HepG2 (cell line): ENCODE results near the gene SDF2. TPM values are rescaled to one million over a fixed set of nuclear protein-coding genes. Genes with fewer than 3 reads are reported as not detected.
A peak's percentile ranks its signal among the peaks of the same experiment; 100 is the strongest.

ENCODE experiments used
- ATAC-seq: fragments of 200-7000 bp; cut with Tn5 transposase; 3 replicates; pipeline ENCODE4 v1.9.1; 2020; ENCODE audit warnings: mild to moderate bottlenecking, moderate library complexity
- BruUV-seq: library from RNA; stranded (reverse); fragments of 400-500 nt; replicated peaks from 2 replicates; lab custom pipeline; 2021; lab: Mats Ljungman, UMichigan
- CTCF ChIA-PET: fragments of 300-600 bp; formaldehyde crosslinking; extraction: SDS; loops from one replicate; lab custom pipeline; 2021; ENCODE audit warnings: low total read pairs, inconsistent platforms, low intra/inter-chr PET ratio; lab: Yijun Ruan, JAX
- POLR2A ChIA-PET: fragments of 350-600 bp; sonication (Branson Sonifier 250); formaldehyde crosslinking; loops from one replicate; lab custom pipeline; 2020; ENCODE audit warnings: antibody characterized with exemption, inconsistent platforms; lab: Yijun Ruan, JAX
- DNase-seq: peaks from one replicate; pipeline ENCODE4 v3.0.0-alpha.2; 2015; ENCODE audit warnings: low spot score
- FAIRE-seq: peaks from 3 replicates; lab custom pipeline; 2011; peaks lifted over from hg19 to GRCh38; lab: Jason Lieb, UNC
- H2AFZ ChIP-seq: one replicate; pipeline ENCODE4 v1.6.1; 2011; ENCODE audit warnings: low read length, inconsistent platforms
- H3K27ac ChIP-seq: fragments of 300-600 bp; 3 replicates; pipeline ENCODE4 v1.8.0; 2011; ENCODE audit warnings: mixed run types, mild to moderate bottlenecking, mixed read lengths, low read length, inconsistent platforms; ENCODE audit not compliant: insufficient read depth; ENCODE audit errors: extremely low read length
- H3K27me3 ChIP-seq, 2 experiments: fragments of 200-600 bp in 1 of 2; 2 replicates in 1 of 2; 3 replicates in 1 of 2; pipeline versions ENCODE4 v1.6.0 to v1.8.0; 2011; ENCODE audit warnings: low read length in 2 of 2, mild to moderate bottlenecking in 2 of 2, moderate library complexity in 2 of 2, inconsistent platforms in 1 of 2; ENCODE audit not compliant: insufficient read depth in 2 of 2, control insufficient read depth in 1 of 2
- H3K36me3 ChIP-seq, 2 experiments: fragments of 200-600 bp in 1 of 2; replicated peaks in 1 of 2; 2 replicates in 1 of 2; 3 replicates in 1 of 2; pipeline versions ENCODE4 v1.5.1 to v1.8.0; 2011; ENCODE audit warnings: low read length in 2 of 2, inconsistent platforms in 1 of 2; ENCODE audit not compliant: insufficient read depth in 2 of 2, control insufficient read depth in 1 of 2
- H3K4me1 ChIP-seq: 2 replicates; pipeline ENCODE4 v1.5.1; 2012; ENCODE audit warnings: low read length, inconsistent platforms; ENCODE audit not compliant: insufficient read depth
- H3K4me2 ChIP-seq: 2 replicates; pipeline ENCODE4 v1.6.0; 2011; ENCODE audit warnings: low read depth, low read length, inconsistent platforms
- H3K4me3 ChIP-seq, 3 experiments: fragments of 200-600 bp in 1 of 3; sonication (generic), shearing (Covaris generic) in 1 of 3; replicated peaks in 1 of 3; 2 replicates each; pipeline ENCODE4 v1.5.1; 2011 to 2016; ENCODE audit warnings: low read length in 3 of 3, inconsistent platforms in 2 of 3, low read depth in 2 of 3, mild to moderate bottlenecking in 2 of 3, control low read depth in 1 of 3, mixed read lengths in 1 of 3; ENCODE audit not compliant: insufficient read depth in 1 of 3
- H3K79me2 ChIP-seq: one replicate; pipeline ENCODE4 v1.6.1; 2011; ENCODE audit warnings: low read length, inconsistent platforms; ENCODE audit not compliant: insufficient read depth
- H3K9ac ChIP-seq: 2 replicates; pipeline ENCODE4 v1.6.0; 2011; ENCODE audit warnings: mild to moderate bottlenecking, low read depth, low read length, inconsistent platforms; ENCODE audit not compliant: insufficient read depth
- H3K9me3 ChIP-seq: 2 replicates; pipeline ENCODE4 v1.5.1; 2012; ENCODE audit warnings: mild to moderate bottlenecking, low read length
- H4K20me1 ChIP-seq: 2 replicates; pipeline ENCODE4 v1.6.0; 2011; ENCODE audit warnings: inconsistent platforms, mild to moderate bottlenecking, low read length, moderate library complexity; ENCODE audit not compliant: insufficient read depth
- ATF1 ChIP-seq: IDR thresholded peaks from 2 replicates; pipeline ENCODE4 v1.6.1; 2016; ENCODE audit warnings: mild to moderate bottlenecking, control low read depth
- ETV6 ChIP-seq: sonication (generic); formaldehyde crosslinking; conservative IDR thresholded peaks from 2 replicates; pipeline ENCODE4 v1.4.0; 2020; ENCODE audit warnings: missing genetic modification reagents
- TGIF2 ChIP-seq: IDR thresholded peaks from 2 replicates; pipeline ENCODE4 v1.6.1; 2016; ENCODE audit warnings: control low read depth, missing compliant biosample characterization
- ZFP90 ChIP-seq: sonication (generic); formaldehyde crosslinking; IDR thresholded peaks from 2 replicates; pipeline ENCODE4 v1.8.0; 2022; ENCODE audit warnings: missing genetic modification reagents, mild to moderate bottlenecking, inconsistent platforms, borderline replicate concordance
- ZNF12 ChIP-seq: sonication (generic); formaldehyde crosslinking; IDR thresholded peaks from 2 replicates; pipeline ENCODE4 v1.5.0; 2020; ENCODE audit warnings: missing genetic modification reagents
- ZNF180 ChIP-seq: sonication (generic); formaldehyde crosslinking; IDR thresholded peaks from 2 replicates; pipeline ENCODE4 v1.4.0; 2020; ENCODE audit warnings: low read depth, missing genetic modification reagents, borderline replicate concordance
- ZNF263 ChIP-seq: sonication (generic); formaldehyde crosslinking; IDR thresholded peaks from 2 replicates; pipeline ENCODE4 v1.4.0; 2020; ENCODE audit warnings: missing genetic modification reagents
- ZNF274 ChIP-seq: sonication (generic); formaldehyde crosslinking; IDR thresholded peaks from 2 replicates; pipeline ENCODE4 v1.5.1; 2020; ENCODE audit warnings: mild to moderate bottlenecking, missing genetic modification reagents
- ZNF724P ChIP-seq: sonication (generic); formaldehyde crosslinking; IDR thresholded peaks from 2 replicates; pipeline ENCODE4 v1.8.0; 2022; ENCODE audit warnings: missing genetic modification reagents, borderline replicate concordance
- WGBS: methylation state at CpG from one replicate; pipeline ENCODE4 v1.1.6; 2017; ENCODE audit warnings: low lambda C conversion rate; 5-methylcytosine and 5-hydroxymethylcytosine counted together
- in situ Hi-C: cut with HindIII; loops from 2 replicates; pipeline ENCODE4 v1.10.0; 2017; ENCODE audit warnings: low pct_unique_long_range_greater_than_20kb; ENCODE audit not compliant: extremely low pct_ligation_motif_present
- intact Hi-C: fragments of 100-400 bp; cut with micrococcal nuclease; formaldehyde crosslinking; loops from one replicate; pipeline ENCODE4 v1.10.0; 2022; ENCODE audit not compliant: unreplicated experiment
- polyA plus RNA-seq, 8 experiments: library from polyadenylated mRNA; depleted of rRNA in 3 of 8; stranded (reverse) in 7 of 8; unstranded in 1 of 8; fragments of >200 nt; fragmentation: Illumina TruSeq in 4 of 8; extraction: Trizol in 4 of 8; gene quantifications; 2 replicates each; pipeline versions ENCODE4 v1.2.1 to v1.2.3, GENCODE V29; 2011 to 2016; ENCODE audit warnings: low read depth in 4 of 8, missing spikeins in 1 of 8, mixed read lengths in 1 of 8; ENCODE audit not compliant: insufficient read depth in 1 of 8
- total RNA-seq, 5 experiments: library from RNA; depleted of rRNA; stranded (reverse); fragments of >200 nt; fragmentation: Illumina TruSeq; extraction: Trizol; gene quantifications; 2 replicates each; pipeline ENCODE4 v1.2.3, GENCODE V29; 2016; ENCODE audit warnings: low read depth in 1 of 5

The SDF2 gene
- total and polyA plus RNA-seq, 2 of the 13 experiments (the other 11 are each of a cell fraction or from before 2014, with no cell fraction given), result 58.2 to 58.4 TPM

DNA sequence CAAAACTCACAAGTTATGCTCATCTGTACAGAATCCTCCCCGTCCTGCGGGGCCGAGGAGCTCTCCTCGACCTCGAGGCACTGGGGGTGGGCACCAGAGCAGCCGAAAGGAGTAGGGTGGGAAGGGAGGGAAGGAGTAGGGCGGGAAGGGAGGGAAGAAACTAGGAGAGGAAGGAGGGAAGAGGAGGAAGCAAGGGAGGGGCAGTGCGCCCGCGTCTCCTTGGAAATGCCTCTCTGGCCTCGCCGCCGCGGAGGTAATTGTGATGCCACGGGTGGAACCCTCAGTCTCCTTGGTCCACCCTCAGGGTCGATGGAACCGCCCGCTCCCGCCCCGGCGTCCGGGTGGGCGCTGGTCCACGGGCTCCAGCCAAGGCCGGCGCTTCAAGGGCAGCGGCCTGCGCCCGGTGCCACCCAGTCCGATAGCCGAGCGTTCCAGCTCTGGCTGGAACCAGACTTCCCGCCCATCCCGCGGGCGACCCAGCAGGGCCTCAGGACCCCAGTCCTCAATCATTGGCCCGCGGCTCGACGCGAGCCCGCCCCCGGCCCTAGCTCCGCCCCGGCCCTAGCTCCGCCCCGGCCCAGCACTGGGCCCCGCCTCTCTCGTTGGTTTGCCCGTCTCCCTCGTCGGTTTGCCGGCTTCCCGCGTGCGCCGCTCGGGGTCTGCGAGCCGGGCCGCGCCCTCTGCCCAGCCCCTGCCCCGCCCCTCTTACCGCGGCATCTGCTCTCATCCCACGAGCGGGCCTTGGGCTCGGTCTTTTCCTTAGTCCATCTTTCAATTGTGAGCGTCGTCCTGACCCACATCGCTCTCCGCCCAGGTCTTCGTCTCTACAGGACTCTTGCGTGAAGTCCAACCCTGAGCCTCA lies 49.4 kb upstream of the SDF2 start (continued):
- TF ChIP-seq ETV6, result no peak; the same call in 1 of the 2 replicates
- TF ChIP-seq ZNF263 (CRISPR knock-in tag), result peak; percentile 45
- peak; percentile 34; the same call in 1 of the 2 replicates for TF ChIP-seq ZNF274
- TF ChIP-seq, all 625 proteins: peak for 219

GRCh38 chr17:28707339-28707720 lies 45.6 kb upstream of the SDF2 start:
- no peak for FAIRE-seq
- no peak for ATAC-seq
- POLR2A ChIA-PET, result interaction anchor here (10.1 to 10.8 kb wide), 2 partner anchors 8 to 14 kb away, joined by 145 to 220 read pairs; partner anchors contain the start of gene RPL23A

More at GRCh38 chr17:28707339-28707720, 45.6 kb upstream of the SDF2 start:
- peaks cover 6 to 9% of the 10 kb centered on the region in 2 experiments for H3K36me3 ChIP-seq
- TF ChIP-seq ZNF12 (CRISPR knock-in tag) (no peak), ZNF724P (CRISPR knock-in tag) (no peak), ZNF180 (no peak), ZFP90 (no peak), TGIF2 (CRISPR knock-in tag) (no peak), ATF1 (no peak)
- peaks cover 49% of the 10 kb centered on the region for H3K4me1 ChIP-seq
- no peak overlapping the region for H3K4me2 ChIP-seq
- no peak overlapping the region for H3K27ac ChIP-seq
- WGBS, result 91% methylated on average over 2 of the region's 2 CpGs
- H3K9me3 ChIP-seq, result no peaks in the 10 kb centered on the region
- BruUV-seq, result no TSS peak
- H2AFZ ChIP-seq, result no peak overlapping the region
- in situ Hi-C loops, result no loop called here
- intact Hi-C loops, result no loop called here
- CTCF ChIA-PET, result no interaction called here
- no peaks in the 10 kb centered on the region for H4K20me1 ChIP-seq
- no peak overlapping the region for H3K4me3 ChIP-seq
- no peak overlapping the region for H3K9ac ChIP-seq
- DNase-seq, result no peak
- H3K79me2 ChIP-seq, result no peaks in the 10 kb centered on the region
- H3K27me3 ChIP-seq, result no peaks in the 10 kb centered on the region
